GM18909 (cell line): ENCODE data around the gene R3HCC1L.
"Not testable (repeated sequence)": the region's sequence is repeated elsewhere in the genome, so short reads cannot be mapped to it uniquely, and the experiment has no call there.

Experiments used
- ATAC-seq: cut with Tn5 transposase; IDR thresholded peaks from one replicate; pipeline ENCODE4 v1.9.1; 2021; ENCODE audit warnings: mild to moderate bottlenecking; ENCODE audit not compliant: unreplicated experiment, poor library complexity

Gene R3HCC1L

GRCh38 chr10:98128802-98129201, 5.7 kb upstream of the R3HCC1L start:
- no peak for ATAC-seq

- ATAC-seq: no peak
These were observed 2.8 kb upstream of the R3HCC1L start for GRCh38 chr10:98131619-98132018.

GRCh38 chr10:98133075-98133752, 1.2 kb upstream of the R3HCC1L start:
- peak; percentile 70 for ATAC-seq

- ATAC-seq: peak; percentile 1
These were observed 383 bp upstream of the R3HCC1L start for GRCh38 chr10:98134117-98134430.

- peak; percentile 3 for ATAC-seq
These were observed 904 bp downstream of the R3HCC1L start for GRCh38 chr10:98135222-98135899.

GRCh38 chr10:98136775-98137174, 2.3 kb downstream of the R3HCC1L start:
- not testable (repeated sequence) for ATAC-seq

GRCh38 chr10:98138031-98138430, 3.6 kb downstream of the R3HCC1L start:
- no peak for ATAC-seq

GRCh38 chr10:98139431-98139830, 5.0 kb downstream of the R3HCC1L start:
- ATAC-seq: no peak

- ATAC-seq: no peak
These were observed 7.1 kb downstream of the R3HCC1L start for GRCh38 chr10:98141484-98142073.

- no peak for ATAC-seq
These were observed 10.5 kb downstream of the R3HCC1L start for GRCh38 chr10:98144985-98145384.

- no peak for ATAC-seq
These were observed 15.4 kb downstream of the R3HCC1L start for GRCh38 chr10:98149858-98150257.

- no peak for ATAC-seq
These were observed 16.1 kb downstream of the R3HCC1L start for GRCh38 chr10:98150544-98150943.

GRCh38 chr10:98152778-98153177, 18.3 kb downstream of the R3HCC1L start:
- not testable (repeated sequence) for ATAC-seq

GRCh38 chr10:98153213-98153958, 18.9 kb downstream of the R3HCC1L start:
- not testable (repeated sequence) for ATAC-seq

- no peak for ATAC-seq
These were observed 19.6 kb downstream of the R3HCC1L start for GRCh38 chr10:98154076-98154475.

GRCh38 chr10:98158576-98158975, 24.1 kb downstream of the R3HCC1L start:
- no peak for ATAC-seq

GRCh38 chr10:98163941-98164340, 29.5 kb downstream of the R3HCC1L start:
- ATAC-seq: no peak

GRCh38 chr10:98167191-98167590, 32.7 kb downstream of the R3HCC1L start:
- ATAC-seq: peak; percentile 62

- peak; percentile 62 for ATAC-seq
These were observed 33.7 kb downstream of the R3HCC1L start for GRCh38 chr10:98168147-98168546.

GRCh38 chr10:98168766-98169165, 34.3 kb downstream of the R3HCC1L start:
- no peak for ATAC-seq

GRCh38 chr10:98169379-98169778, 34.9 kb downstream of the R3HCC1L start:
- ATAC-seq: peak; percentile 57
